NCI-H2196 (cell line): Measurements from ENCODE around the gene BTBD2.
A peak's percentile ranks its signal among the peaks of the same experiment; 100 is the strongest.

Source experiments
- DNase-seq: peaks from one replicate; lab custom pipeline; 2025; ENCODE audit not compliant: unreplicated experiment; lab: John Stamatoyannopoulos, UW

BTBD2 gene

GRCh38 chr19:2050991-2051772 is 35.7 kb upstream of the BTBD2 start, which contains the start of gene MKNK2:
Gene MKNK2, minus strand, starts transcription at chr19:2051244. Its CDS starts 393 bp downstream, at chr19:2050851.
- peak; percentile 95 for DNase-seq

- no peak for DNase-seq
These were observed 35.0 kb upstream of the BTBD2 start for GRCh38 chr19:2050349-2050990.

- peak; percentile 80 for DNase-seq
These were observed 34.3 kb upstream of the BTBD2 start for GRCh38 chr19:2049741-2050348.

GRCh38 chr19:2048959-2049740 is 33.6 kb upstream of the BTBD2 start:
- no peak for DNase-seq

- no peak for DNase-seq
These were observed 32.8 kb upstream of the BTBD2 start for GRCh38 chr19:2048104-2048958.

GRCh38 chr19:2047449-2048103 is 32.1 kb upstream of the BTBD2 start:
- no peak for DNase-seq

- DNase-seq = no peak
These were observed 31.5 kb upstream of the BTBD2 start for GRCh38 chr19:2047076-2047448.

- no peak for DNase-seq
These were observed 30.8 kb upstream of the BTBD2 start for GRCh38 chr19:2046046-2046907.

- no peak for DNase-seq
These were observed 30.1 kb upstream of the BTBD2 start for GRCh38 chr19:2045501-2046045.

GRCh38 chr19:2044709-2045500 is 29.4 kb upstream of the BTBD2 start:
- DNase-seq = no peak

GRCh38 chr19:2043961-2044708 is 28.6 kb upstream of the BTBD2 start:
- DNase-seq = no peak

GRCh38 chr19:2043251-2043641 is 27.7 kb upstream of the BTBD2 start:
- DNase-seq = no peak

GRCh38 chr19:2042485-2043250 is 27.2 kb upstream of the BTBD2 start:
- DNase-seq = no peak

GRCh38 chr19:2041683-2042484 is 26.4 kb upstream of the BTBD2 start:
- peak; percentile 96 for DNase-seq

GRCh38 chr19:2041433-2041682 is 25.8 kb upstream of the BTBD2 start:
- no peak for DNase-seq
